Measurements from ENCODE around the gene CBL. TPM values are rescaled to one million over a fixed set of nuclear protein-coding genes. Genes with fewer than 3 reads are reported as not detected.

The CBL gene
- total and polyA plus RNA-seq, 10 of the 15 experiments (the other 5 are each of a cell fraction or from before 2014, with no cell fraction given), result 3.9 to 27.1 (median 9.5) TPM

- TF ChIP-seq IRF5 (IDR thresholded peaks at IDR 0.05; ENCODE audit: borderline replicate concordance), result no peak
- no peak for TF ChIP-seq BCLAF1 (IDR thresholded peaks at IDR 0.05)
- no peak for TF ChIP-seq SMARCA5 (IDR thresholded peaks at IDR 0.05)
- no peak for TF ChIP-seq NFXL1 (IDR thresholded peaks at IDR 0.05; ENCODE audit: borderline replicate concordance)
- TF ChIP-seq RCOR1 (conservative IDR thresholded peaks at IDR 0.05; ENCODE audit: low read depth, low read length), result no peak
- TF ChIP-seq FOXM1 (IDR thresholded peaks at IDR 0.05; ENCODE audit: low read depth, low read length), result no peak
These were observed 23.1 kb downstream of the CBL start (continued) for GRCh38 chr11:119229288-119229672.

- H2AFZ ChIP-seq (ENCODE audit: control insufficient read depth, low read depth, low read length), result no peak overlapping the region
- no peaks in the 10 kb centered on the region for H4K20me1 ChIP-seq (ENCODE audit: control insufficient read depth, insufficient read depth)
- no TSS peak for BruUV-seq (replicated peaks)
- no peak overlapping the region for H3K9ac ChIP-seq (ENCODE audit: control insufficient read depth, insufficient read depth, low read length)
- H3K27me3 ChIP-seq (replicated peaks in 1 of 2; ENCODE audit: control insufficient read depth in 2 of 2, insufficient read depth in 2 of 2, low read length in 1 of 2), result no peaks in the 10 kb centered on the region
- SMC1A ChIA-PET (ENCODE audit: uncharacterized antibody, unreplicated experiment), result interaction anchor here (0.6 to 2.2 kb wide), 3 partner anchors 33 to 974 kb away, joined by 3 to 7 read pairs (median 6); no protein-coding TSS in a partner anchor
- H3K4me3 ChIP-seq, result no peak overlapping the region
- FAIRE-seq (no peak), ATAC-seq (no peak), DNase-seq (ENCODE audit: low read depth, low spot score) (no peak)
- POLR2A ChIA-PET, result interaction anchor here (0.7 to 0.8 kb wide), 2 partner anchors 11 to 91 kb away, joined by 3 read pairs; no protein-coding TSS in a partner anchor
- 99% methylated on average over 4 of the region's 4 CpGs for WGBS (ENCODE audit: insufficient coverage, insufficient replicate concordance, low lambda C conversion rate, missing lambda C conversion rate)
- CTCF ChIA-PET, result interaction anchor here (0.6 to 1.0 kb wide), 3 partner anchors 20 to 124 kb away, joined by 3 to 4 read pairs (median 3); partner anchors contain the start of gene CBL
- in situ Hi-C loops (cut with MboI) (no loop called here), intact Hi-C loops (cut with micrococcal nuclease; ENCODE audit: unreplicated experiment) (no loop called here)
- peaks cover 0 to 11% of the 10 kb centered on the region in 2 experiments; a peak in 2 of 4 replicates for H3K36me3 ChIP-seq (ENCODE audit: control insufficient read depth in 2 of 2, insufficient read depth in 2 of 2, low read length in 1 of 2)
- H3K4me2 ChIP-seq (ENCODE audit: control insufficient read depth, insufficient read depth), result no peak overlapping the region
- H3K9me3 ChIP-seq (replicated peaks; ENCODE audit: control insufficient read depth, insufficient read depth, low read length), result no peaks in the 10 kb centered on the region
- no peak overlapping the region for H3K27ac ChIP-seq (ENCODE audit: control insufficient read depth, insufficient read depth)
- RAD21 ChIA-PET (ENCODE audit: unreplicated experiment), result interaction anchor here (1.2 kb wide), 1 partner anchor 34 kb away, joined by 6 read pairs; no protein-coding TSS in a partner anchor
- peaks cover 41% of the 10 kb centered on the region for H3K79me2 ChIP-seq (ENCODE audit: control insufficient read depth, insufficient read depth, low read length)
- H3K4me1 ChIP-seq (ENCODE audit: control insufficient read depth, insufficient read depth, low read length), result peaks cover 3% of the 10 kb centered on the region; the same call in 1 of the 2 replicates
- no peak for TF ChIP-seq POLR2AphosphoS2 (IDR thresholded peaks at IDR 0.05; ENCODE audit: low read depth, low read length)
- no peak for TF ChIP-seq RAD21 (IDR thresholded peaks at IDR 0.05; ENCODE audit: insufficient read depth, low read depth, low read length)
- TF ChIP-seq CHD4 (IDR thresholded peaks at IDR 0.05), result no peak
- no peak for TF ChIP-seq ZBTB11 (CRISPR knock-in tag; IDR thresholded peaks at IDR 0.05)
- no peak for TF ChIP-seq TCF3 (IDR thresholded peaks at IDR 0.05; ENCODE audit: borderline replicate concordance, insufficient read depth, low read depth, low read length)
- no peak for TF ChIP-seq ATF2 (IDR thresholded peaks at IDR 0.05; ENCODE audit: low read length)
- no peak for TF ChIP-seq BMI1 (IDR thresholded peaks at IDR 0.05; ENCODE audit: borderline replicate concordance)
- no peak for TF ChIP-seq PAX8 (IDR thresholded peaks at IDR 0.05)
These were observed 23.6 kb downstream of the CBL start for GRCh38 chr11:119229741-119230140.

Measured in GM12878 (cell line).